22Rv1 (cell line): ENCODE measurements around the gene LCA5.

Experiments
- H3K27ac ChIP-seq: fragments of 450-650 bp; 2 replicates; pipeline ENCODE4 v1.5.1; 2017
- ZFX ChIP-seq: fragments of 450-650 bp; IDR thresholded peaks from 2 replicates; pipeline ENCODE4 v1.6.1; 2017; ENCODE audit warnings: antibody characterized with exemption, borderline replicate concordance
- TF ChIP-seq, protein P1 (sequence below): fragments of 450-650 bp; IDR thresholded peaks from 2 replicates; pipeline ENCODE4 v1.5.1; 2017; ENCODE audit warnings: mild to moderate bottlenecking

The LCA5 gene

GRCh38 chr6:79467716-79468115, 69.5 kb downstream of the LCA5 start:
- TF ChIP-seq, protein P1, sequence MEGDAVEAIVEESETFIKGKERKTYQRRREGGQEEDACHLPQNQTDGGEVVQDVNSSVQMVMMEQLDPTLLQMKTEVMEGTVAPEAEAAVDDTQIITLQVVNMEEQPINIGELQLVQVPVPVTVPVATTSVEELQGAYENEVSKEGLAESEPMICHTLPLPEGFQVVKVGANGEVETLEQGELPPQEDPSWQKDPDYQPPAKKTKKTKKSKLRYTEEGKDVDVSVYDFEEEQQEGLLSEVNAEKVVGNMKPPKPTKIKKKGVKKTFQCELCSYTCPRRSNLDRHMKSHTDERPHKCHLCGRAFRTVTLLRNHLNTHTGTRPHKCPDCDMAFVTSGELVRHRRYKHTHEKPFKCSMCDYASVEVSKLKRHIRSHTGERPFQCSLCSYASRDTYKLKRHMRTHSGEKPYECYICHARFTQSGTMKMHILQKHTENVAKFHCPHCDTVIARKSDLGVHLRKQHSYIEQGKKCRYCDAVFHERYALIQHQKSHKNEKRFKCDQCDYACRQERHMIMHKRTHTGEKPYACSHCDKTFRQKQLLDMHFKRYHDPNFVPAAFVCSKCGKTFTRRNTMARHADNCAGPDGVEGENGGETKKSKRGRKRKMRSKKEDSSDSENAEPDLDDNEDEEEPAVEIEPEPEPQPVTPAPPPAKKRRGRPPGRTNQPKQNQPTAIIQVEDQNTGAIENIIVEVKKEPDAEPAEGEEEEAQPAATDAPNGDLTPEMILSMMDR = no peak
- no peak for TF ChIP-seq ZFX
- no peak overlapping the region for H3K27ac ChIP-seq

- H3K27ac ChIP-seq = no peak overlapping the region
- TF ChIP-seq ZFX = no peak
- TF ChIP-seq, protein P1 = peak; percentile 74
Measured at GRCh38 chr6:79466207-79466834, 70.9 kb downstream of the LCA5 start.

- no peak overlapping the region for H3K27ac ChIP-seq
- no peak for TF ChIP-seq ZFX
- TF ChIP-seq, protein P1 = no peak
Measured at GRCh38 chr6:79465381-79465780, 71.8 kb downstream of the LCA5 start.

- no peak overlapping the region for H3K27ac ChIP-seq
Measured at GRCh38 chr6:79463621-79464050, 73.6 kb downstream of the LCA5 start.

GRCh38 chr6:79461205-79461604, 76.0 kb downstream of the LCA5 start:
- TF ChIP-seq, protein P1 = no peak
- TF ChIP-seq ZFX = no peak
- H3K27ac ChIP-seq = no peak overlapping the region

More at GRCh38 chr6:79463621-79464050, 73.6 kb downstream of the LCA5 start:
- no peak for TF ChIP-seq ZFX
- TF ChIP-seq, protein P1 = no peak

GRCh38 chr6:79455446-79455845, 81.8 kb downstream of the LCA5 start:
- no peak for TF ChIP-seq ZFX
- TF ChIP-seq, protein P1 = no peak
- H3K27ac ChIP-seq = no peak overlapping the region

DNA sequence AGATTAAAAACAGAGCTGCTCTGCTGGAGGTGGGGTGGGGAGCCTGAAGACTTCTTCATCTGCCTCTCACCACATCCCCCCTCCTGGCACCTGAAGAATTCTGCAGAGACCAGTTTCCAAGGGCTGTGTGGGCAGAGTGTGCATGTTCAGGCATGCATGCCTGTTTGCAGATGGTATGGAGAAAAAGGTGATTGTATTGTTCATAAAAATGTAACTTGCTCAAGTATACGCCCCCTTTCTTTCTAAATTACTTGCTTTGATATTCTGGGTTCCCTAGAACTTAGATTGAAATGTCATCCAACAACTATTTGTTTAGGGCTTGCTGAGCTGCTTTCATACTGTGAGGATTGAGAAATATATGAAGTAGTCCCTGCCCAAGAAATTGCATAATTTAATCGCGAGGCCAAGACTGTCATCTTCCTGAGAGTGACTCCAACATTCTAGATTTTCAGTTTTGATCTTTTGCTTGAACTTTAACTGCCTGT, 83.6 kb downstream of the LCA5 start:
- H3K27ac ChIP-seq = no peak overlapping the region
- TF ChIP-seq, protein P1 = no peak
- no peak for TF ChIP-seq ZFX
